H1 (cell line): Measurements from ENCODE around the gene PDZRN3. TPM values are rescaled to one million over a fixed set of nuclear protein-coding genes. Genes with fewer than 3 reads are reported as not detected.

Experiments used
- CTCF ChIA-PET: fragments of 300-600 bp; sonication (Branson Sonifier 250); formaldehyde crosslinking; loops from one replicate; lab custom pipeline; 2021; ENCODE audit not compliant: partially characterized antibody; lab: Charles Lee
- POLR2A ChIA-PET: fragments of 300-600 bp; sonication (Branson Sonifier 250); formaldehyde crosslinking; loops from one replicate; lab custom pipeline; 2021; ENCODE audit warnings: inconsistent platforms; ENCODE audit not compliant: partially characterized antibody; lab: Charles Lee
- DNase-seq, 2 experiments: peaks; one replicate each; pipeline versions ENCODE4 v3.0.0 to v3.0.0-alpha.2; 2010 to 2022; ENCODE audit warnings: low spot score in 2 of 2, low read depth in 1 of 2, mixed read lengths in 1 of 2
- FAIRE-seq: peaks from 2 replicates; lab custom pipeline; 2011; peaks lifted over from hg19 to GRCh38; lab: Jason Lieb, UNC
- H2AFZ ChIP-seq: 2 replicates; pipeline ENCODE4 v1.8.1; 2012; ENCODE audit warnings: low read length, inconsistent platforms
- H2AK5ac ChIP-seq: 2 replicates; pipeline ENCODE4 v1.6.1; 2013; ENCODE audit warnings: low read depth, low read length
- H2BK120ac ChIP-seq: replicated peaks from 2 replicates; pipeline ENCODE3; 2013; ENCODE audit warnings: low read depth, low read length, inconsistent platforms
- H2BK12ac ChIP-seq: 2 replicates; pipeline ENCODE4 v1.6.1; 2013; ENCODE audit warnings: low read depth, low read length
- H2BK15ac ChIP-seq: 2 replicates; pipeline ENCODE4 v1.6.1; 2013; ENCODE audit warnings: low read length
- H2BK20ac ChIP-seq: 2 replicates; pipeline ENCODE4 v1.6.1; 2013; ENCODE audit warnings: low read length
- H2BK5ac ChIP-seq: 2 replicates; pipeline ENCODE4 v1.6.1; 2013; ENCODE audit warnings: low read depth, low read length
- H3K14ac ChIP-seq: 2 replicates; pipeline ENCODE4 v1.6.1; 2013; ENCODE audit warnings: inconsistent platforms; ENCODE audit not compliant: insufficient read length
- H3K18ac ChIP-seq: 2 replicates; pipeline ENCODE4 v1.6.1; 2013; ENCODE audit warnings: low read length; ENCODE audit errors: extremely low read depth
- H3K23ac ChIP-seq: 2 replicates; pipeline ENCODE4 v1.6.1; 2013; ENCODE audit warnings: inconsistent platforms; ENCODE audit not compliant: insufficient read length
- H3K23me2 ChIP-seq: 2 replicates; pipeline ENCODE4 v1.6.1; 2013; ENCODE audit warnings: low read depth, low read length
- H3K27ac ChIP-seq: 2 replicates; pipeline ENCODE4 v1.6.1; 2011; ENCODE audit warnings: low read depth, low read length, inconsistent platforms
- H3K27me3 ChIP-seq, 4 experiments: replicated peaks in 1 of 4; 1 replicate in 1 of 4; 2 replicates in 3 of 4; pipeline versions ENCODE4 v1.6.1 to v1.8.1; 2011 to 2013; ENCODE audit warnings: low read length in 3 of 4, mild to moderate bottlenecking in 3 of 4, inconsistent platforms in 2 of 4, mixed read lengths in 2 of 4, moderate library complexity in 1 of 4; ENCODE audit not compliant: control insufficient read depth in 3 of 4, insufficient read depth in 3 of 4; ENCODE audit errors: extremely low read depth in 1 of 4
- H3K36me3 ChIP-seq, 4 experiments: 2 replicates each; pipeline versions ENCODE4 v1.6.1 to v1.8.1; 2011 to 2013; ENCODE audit warnings: mild to moderate bottlenecking in 4 of 4, low read length in 3 of 4, moderate library complexity in 2 of 4, control low read depth in 1 of 4, inconsistent platforms in 1 of 4; ENCODE audit not compliant: insufficient read depth in 4 of 4, control insufficient read depth in 2 of 4
- H3K4ac ChIP-seq: replicated peaks from 2 replicates; pipeline ENCODE3; 2013; ENCODE audit warnings: low read length, low read depth, mixed read lengths, inconsistent platforms; ENCODE audit not compliant: insufficient read length
- H3K4me1 ChIP-seq, 4 experiments: replicated peaks in 1 of 4; 1 replicate in 1 of 4; 2 replicates in 3 of 4; pipeline versions ENCODE4 v1.6.1 to v1.8.1; 2011 to 2013; ENCODE audit warnings: low read length in 3 of 4, inconsistent platforms in 2 of 4, mixed read lengths in 1 of 4; ENCODE audit not compliant: insufficient read depth in 4 of 4, control insufficient read depth in 3 of 4
- H3K4me2 ChIP-seq, 2 experiments: 2 replicates each; pipeline versions ENCODE4 v1.6.1 to v1.8.1; 2011 to 2013; ENCODE audit warnings: low read depth in 2 of 2, low read length in 2 of 2, control low read depth in 1 of 2, inconsistent platforms in 1 of 2, mild to moderate bottlenecking in 1 of 2; ENCODE audit not compliant: insufficient read depth in 1 of 2
- H3K4me3 ChIP-seq, 4 experiments: fragments of 200-600, 300-600 bp in 1 of 4; sonication (generic), shearing (Covaris generic), sonication (Bioruptor Twin) in 1 of 4; 2 replicates each; pipeline versions ENCODE4 v1.5.1 to v1.8.1; 2011 to 2016; ENCODE audit warnings: low read length in 4 of 4, low read depth in 3 of 4, control low read depth in 2 of 4, inconsistent platforms in 2 of 4, mild to moderate bottlenecking in 2 of 4, mixed read lengths in 1 of 4, moderate library complexity in 1 of 4; ENCODE audit not compliant: insufficient read depth in 2 of 4; ENCODE audit errors: extremely low read depth in 1 of 4
- H3K56ac ChIP-seq: replicated peaks from 2 replicates; pipeline ENCODE3; 2013; ENCODE audit warnings: low read depth, mild to moderate bottlenecking, mixed read lengths, low read length, inconsistent platforms; ENCODE audit not compliant: insufficient read length
- H3K79me1 ChIP-seq: 2 replicates; pipeline ENCODE4 v1.6.1; 2013; ENCODE audit warnings: low read depth, low read length, control low read depth
- H3K79me2 ChIP-seq, 2 experiments: 2 replicates each; pipeline versions ENCODE4 v1.6.1 to v1.8.1; 2012 to 2013; ENCODE audit warnings: low read length in 2 of 2, mild to moderate bottlenecking in 2 of 2, inconsistent platforms in 1 of 2; ENCODE audit not compliant: insufficient read depth in 2 of 2, control insufficient read depth in 1 of 2
- H3K9ac ChIP-seq, 4 experiments: replicated peaks in 1 of 4; 1 replicate in 1 of 4; 2 replicates in 3 of 4; pipeline versions ENCODE4 v1.6.1 to v1.8.1; 2011 to 2013; ENCODE audit warnings: low read depth in 3 of 4, low read length in 3 of 4, control low read depth in 2 of 4, mild to moderate bottlenecking in 2 of 4, moderate library complexity in 2 of 4, inconsistent platforms in 1 of 4; ENCODE audit errors: extremely low read depth in 1 of 4
- H3K9me3 ChIP-seq, 2 experiments: 2 replicates each; pipeline versions ENCODE4 v1.6.1 to v1.8.1; 2012 to 2013; ENCODE audit warnings: mild to moderate bottlenecking in 2 of 2, moderate library complexity in 2 of 2, control low read depth in 1 of 2, inconsistent platforms in 1 of 2, low read depth in 1 of 2, low read length in 1 of 2, mixed read lengths in 1 of 2; ENCODE audit not compliant: insufficient read depth in 2 of 2
- H4K20me1 ChIP-seq, 2 experiments: replicated peaks in 1 of 2; 2 replicates each; pipeline versions ENCODE3 to v1.8.1; 2011 to 2013; ENCODE audit warnings: inconsistent platforms in 2 of 2, low read length in 2 of 2, mild to moderate bottlenecking in 1 of 2; ENCODE audit not compliant: insufficient read depth in 2 of 2, control insufficient read depth in 1 of 2
- H4K5ac ChIP-seq: 2 replicates; pipeline ENCODE4 v1.6.1; 2013; ENCODE audit warnings: low read length, low read depth, mixed read lengths, inconsistent platforms; ENCODE audit not compliant: insufficient read length
- H4K8ac ChIP-seq: 2 replicates; pipeline ENCODE4 v1.8.0; 2013; ENCODE audit warnings: mild to moderate bottlenecking, moderate library complexity, low read length, inconsistent platforms; ENCODE audit not compliant: insufficient read depth; ENCODE audit errors: extremely low read depth
- H4K91ac ChIP-seq: replicated peaks from 2 replicates; pipeline ENCODE3; 2013; ENCODE audit warnings: low read length, mixed read lengths, inconsistent platforms; ENCODE audit not compliant: insufficient read length
- GABPA ChIP-seq: IDR thresholded peaks from 2 replicates; pipeline ENCODE4 v1.6.1; 2011; ENCODE audit warnings: mild to moderate bottlenecking, low read length, moderate library complexity, borderline replicate concordance; ENCODE audit not compliant: insufficient read depth
- WGBS, 2 experiments: shearing (Covaris generic) in 1 of 2; methylation state at CpG; one replicate each; pipeline versions ENCODE4 v1.1.6 to v1.1.7; 2013 to 2015; ENCODE audit warnings: low lambda C conversion rate in 2 of 2, mixed read lengths in 2 of 2, inconsistent platforms in 1 of 2, low coverage in 1 of 2, missing lambda C conversion rate in 1 of 2; ENCODE audit not compliant: insufficient replicate concordance in 2 of 2, insufficient coverage in 1 of 2, insufficient read length in 1 of 2; ENCODE audit errors: extremely low coverage in 1 of 2, missing lambda C conversion rate in 1 of 2; 5-methylcytosine and 5-hydroxymethylcytosine counted together
- polyA plus RNA-seq, 7 experiments: library from polyadenylated mRNA; depleted of rRNA in 3 of 7; stranded (reverse) in 5 of 7; unstranded in 2 of 7; fragments of >200 nt in 5 of 7; fragments of 200-250 nt in 2 of 7; gene quantifications; 1 replicate in 5 of 7; 2 replicates in 1 of 7; 4 replicates in 1 of 7; pipeline versions ENCODE4 v1.2.1 to v1.2.3, GENCODE V29; 2011 to 2013; ENCODE audit warnings: missing spikeins in 2 of 7, mixed read lengths in 2 of 7
- total RNA-seq: library from RNA; stranded (reverse); fragmentation: NEBNext Ultra II Directional; extraction: Animal tissue kit (Norgen Biotek cat#: 25700); gene quantifications from 2 replicates; pipeline ENCODE4 v1.2.1, GENCODE V29; 2021

Gene PDZRN3
- total and polyA plus RNA-seq, 2 of the 8 experiments (the other 6 are each of a cell fraction or from before 2014, with no cell fraction given): 4.2 to 20.5 TPM

DNA sequence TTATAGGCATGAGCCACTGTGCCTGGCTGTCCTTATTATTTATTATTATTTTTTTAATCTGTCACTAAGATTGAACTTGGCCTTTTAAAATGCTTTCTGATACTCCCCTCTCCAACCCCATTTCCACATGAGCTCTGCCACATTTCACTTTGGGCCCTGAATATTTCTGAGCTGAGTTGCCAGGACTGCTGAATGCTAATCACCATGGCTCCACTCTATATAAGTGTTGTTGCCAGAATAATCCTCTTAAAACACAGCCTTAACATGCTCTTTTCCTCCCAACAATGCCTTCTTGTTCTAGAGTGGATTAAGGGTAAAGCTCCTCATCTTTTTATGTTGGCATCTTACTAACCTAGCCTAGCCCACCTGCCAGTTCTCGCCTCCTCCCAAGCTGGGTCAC lies 124.4 kb downstream of the PDZRN3 start:
- no peak for DNase-seq
- WGBS, 2 experiments: 100% methylated on average over 1 of the region's 1 CpG; no CpG with 5 or more reads in 1 of the 2 experiments

More for the DNA sequence above, 124.4 kb downstream of the PDZRN3 start:
- Histone ChIP-seq H3K27ac (no peak overlapping the region), H3K36me3 (no peaks in the 10 kb centered on the region), H2BK12ac (no peak overlapping the region), H2AK5ac (no peak overlapping the region), H3K9ac (no peak overlapping the region), H2AFZ (no peak overlapping the region), H4K8ac (no peak overlapping the region), H3K14ac (no peak overlapping the region), H3K4me2 (no peak overlapping the region), H3K23ac (no peak overlapping the region), H4K20me1 (no peaks in the 10 kb centered on the region), H2BK20ac (no peak overlapping the region), H3K18ac (no peak overlapping the region), H2BK5ac (no peak overlapping the region), H3K27me3 (no peaks in the 10 kb centered on the region), H3K56ac (no peak overlapping the region), H4K5ac (no peak overlapping the region), H3K4me3 (no peak overlapping the region), H2BK15ac (no peak overlapping the region), H3K4ac (no peak overlapping the region), H2BK120ac (no peak overlapping the region)
- FAIRE-seq: no peak
- POLR2A ChIA-PET: no interaction called here
- CTCF ChIA-PET: interaction anchor here (0.6 to 4.1 kb wide), 15 partner anchors 8 to 399 kb away, joined by 3 to 35 read pairs (median 5); no protein-coding TSS in a partner anchor
- no peak for TF ChIP-seq GABPA
- TF ChIP-seq, all 59 proteins: peak for 0
- no peaks in the 10 kb centered on the region for H3K79me1 ChIP-seq
- H3K4me1 ChIP-seq: peaks cover 0 to 2% (median 1%) of the 10 kb centered on the region in 4 experiments; a peak in 3 of 7 replicates
- H3K23me2 ChIP-seq: no peaks in the 10 kb centered on the region
- no peak overlapping the region for H4K91ac ChIP-seq
- no peaks in the 10 kb centered on the region for H3K79me2 ChIP-seq
- no peaks in the 10 kb centered on the region for H3K9me3 ChIP-seq
